Stimulated activated naive CD8-positive, alpha-beta T cell treated with anti-CD3 and anti-CD28 coated beads, Interleukin-15, Interleukin-2, amounts not matched to agents 100 U/mL and 50 U/mL, for 24 hours (primary cell): Measurements from ENCODE around the gene JAKMIP2.

Experiments used
- ATAC-seq: fragments of 150-1000 bp; cut with Tn5 transposase; one replicate; pipeline ENCODE4 v1.10.0; 2021
- DNase-seq: peaks from one replicate; pipeline ENCODE4 v3.0.0; 2021

The JAKMIP2 gene

GRCh38 chr5:147788023-147788422, 5.5 kb upstream of the JAKMIP2 start:
- no peak for ATAC-seq
- no peak for DNase-seq

DNA sequence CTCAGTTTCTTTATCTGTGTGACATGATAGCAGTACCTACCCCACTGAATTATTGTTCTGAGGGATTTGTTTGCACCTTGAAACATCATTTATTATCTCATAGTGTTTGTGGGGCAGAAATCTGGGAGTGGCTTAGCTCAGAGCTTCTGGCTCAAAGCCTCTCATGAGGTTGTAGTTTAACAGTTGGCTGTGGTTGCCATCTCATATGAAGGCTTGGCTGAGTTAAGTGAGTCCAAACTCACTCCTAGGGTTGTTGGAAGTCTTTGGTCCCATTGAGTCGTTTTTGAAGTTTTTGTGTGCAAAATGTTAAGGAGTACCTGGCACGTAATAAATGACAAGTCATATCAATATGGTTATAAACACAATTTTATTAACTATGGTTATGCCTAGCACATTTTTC, 3.6 kb upstream of the JAKMIP2 start:
- no peak for ATAC-seq
- no peak for DNase-seq

DNA sequence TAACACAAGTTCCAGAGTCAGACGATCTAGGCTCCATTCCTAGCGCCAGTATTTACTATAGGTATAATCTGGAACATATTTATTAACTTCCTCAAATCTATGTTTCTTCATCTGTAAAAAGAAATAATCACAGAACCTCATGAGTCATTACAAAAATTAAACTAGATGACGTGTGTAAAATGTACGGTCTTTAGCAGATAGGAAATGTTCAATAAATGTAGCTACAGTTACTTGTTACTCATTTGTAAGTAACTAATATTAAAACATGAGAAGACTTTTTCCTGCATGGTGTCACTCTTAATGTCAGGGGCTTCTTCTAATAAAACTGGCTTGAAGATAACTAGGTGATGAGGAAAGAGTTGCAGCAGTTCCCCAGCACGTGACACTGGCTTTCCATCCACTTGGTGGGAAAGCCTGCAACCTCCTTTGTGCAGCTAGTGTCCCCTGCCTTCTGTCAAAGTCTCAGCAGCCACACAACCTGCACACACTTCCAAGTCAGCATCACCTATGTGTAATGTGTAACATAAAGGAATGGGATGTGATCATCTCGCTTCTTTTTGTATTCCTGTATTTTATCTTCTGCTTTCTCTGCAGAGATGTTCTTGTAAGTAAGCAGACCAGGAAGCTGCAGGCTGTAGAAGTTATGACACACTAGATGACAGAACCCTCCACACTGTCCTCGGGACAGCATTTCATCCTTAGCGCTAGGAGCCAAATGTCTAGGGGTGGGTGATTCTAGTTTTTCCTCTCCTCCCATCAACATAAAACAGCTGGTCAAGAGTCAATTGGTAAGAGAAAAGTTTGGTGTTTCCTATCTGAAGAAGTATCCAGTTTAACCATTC, 1.8 kb upstream of the JAKMIP2 start:
- DNase-seq (no peak), ATAC-seq (no peak)

DNA sequence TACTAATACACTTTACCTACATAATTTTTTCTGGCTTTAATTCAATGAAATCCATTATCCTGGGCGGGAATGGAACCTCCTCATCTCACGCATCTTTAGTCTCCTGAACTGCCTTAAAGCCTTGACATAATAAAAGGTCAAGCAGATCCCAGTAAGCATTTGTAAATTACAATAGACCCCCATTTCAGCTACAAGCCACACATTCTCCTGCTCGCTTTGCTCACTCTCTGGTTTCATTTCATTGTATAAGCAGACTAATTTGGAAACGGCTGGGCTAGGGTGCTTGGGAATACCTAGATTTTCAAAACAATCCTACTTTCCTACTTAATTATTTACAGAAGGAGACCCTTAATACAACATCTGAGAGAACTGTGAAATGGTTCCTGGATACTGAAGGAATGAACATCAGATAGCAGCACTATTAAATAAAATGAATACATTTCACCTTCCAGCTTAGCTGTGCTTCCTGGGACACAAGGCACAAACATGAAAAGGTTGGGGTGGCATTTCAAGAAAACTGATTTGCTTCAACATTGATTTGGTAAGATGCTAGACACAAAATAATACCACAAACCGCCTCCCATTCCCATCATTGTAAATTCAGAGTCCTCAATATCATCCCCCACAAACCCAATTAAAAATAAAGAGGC, 1.5 kb downstream of the JAKMIP2 start:
- ATAC-seq, result no peak
- no peak for DNase-seq

- DNase-seq, result no peak
- ATAC-seq, result no peak
These were observed 2.8 kb downstream of the JAKMIP2 start for GRCh38 chr5:147779694-147780093.

DNA sequence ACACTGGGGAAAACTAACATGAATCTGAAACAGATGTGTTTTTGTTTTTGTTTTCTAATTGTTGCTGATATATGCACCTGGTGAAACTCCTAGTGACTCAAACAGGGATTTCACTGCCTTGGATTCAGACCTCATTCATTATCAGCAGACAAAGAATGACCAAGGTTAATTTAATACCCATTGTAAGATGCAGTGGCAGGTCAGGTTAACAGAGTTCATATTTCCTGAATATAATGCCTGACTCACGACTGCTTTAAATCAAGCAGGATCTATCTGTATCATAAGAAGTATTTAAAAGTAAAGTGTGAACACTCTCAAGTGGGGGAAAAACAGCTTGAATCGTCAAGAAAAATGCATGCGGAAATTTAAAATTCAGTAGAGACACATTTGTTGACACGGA, 5.5 kb downstream of the JAKMIP2 start:
- ATAC-seq (no peak), DNase-seq (no peak)

DNA sequence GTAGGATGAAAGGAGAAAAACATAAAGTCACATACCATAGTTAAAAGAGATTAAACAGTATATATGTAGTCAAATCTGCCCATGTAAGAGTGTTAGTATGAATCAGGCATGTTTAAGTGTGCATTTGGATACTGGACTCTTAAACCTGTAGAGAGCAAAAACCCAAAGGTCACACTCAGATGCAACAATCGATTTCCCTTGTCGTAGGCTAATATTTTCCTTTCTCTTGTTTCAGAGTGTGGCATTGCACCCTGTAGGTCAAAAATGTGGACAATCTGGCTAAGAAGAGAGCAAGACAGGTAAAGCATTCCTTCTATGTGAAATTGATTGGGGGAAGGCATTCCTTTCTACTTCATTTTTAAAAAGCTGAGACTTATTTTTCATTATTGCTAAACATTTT, 8.9 kb downstream of the JAKMIP2 start:
- no peak for ATAC-seq
- no peak for DNase-seq

DNA sequence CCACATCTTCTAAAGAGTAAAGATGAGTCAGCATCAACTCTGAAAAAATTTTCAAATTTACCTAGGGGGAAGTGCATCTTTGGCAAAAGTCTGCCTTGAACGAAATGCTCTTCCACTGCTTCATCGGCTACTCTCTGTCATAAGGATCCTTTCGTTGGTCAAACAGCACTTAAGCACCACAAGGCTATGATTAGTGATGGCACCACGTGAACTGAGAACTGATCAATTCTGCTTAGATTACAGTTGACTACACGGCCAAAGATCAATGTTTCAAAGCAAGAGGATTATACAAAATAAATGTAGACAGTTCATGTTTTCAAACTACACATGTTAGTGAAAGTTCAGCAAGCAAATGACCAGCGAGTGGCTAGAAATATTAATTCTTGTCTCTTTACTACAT, 9.4 kb downstream of the JAKMIP2 start:
- ATAC-seq (no peak), DNase-seq (no peak)

DNA sequence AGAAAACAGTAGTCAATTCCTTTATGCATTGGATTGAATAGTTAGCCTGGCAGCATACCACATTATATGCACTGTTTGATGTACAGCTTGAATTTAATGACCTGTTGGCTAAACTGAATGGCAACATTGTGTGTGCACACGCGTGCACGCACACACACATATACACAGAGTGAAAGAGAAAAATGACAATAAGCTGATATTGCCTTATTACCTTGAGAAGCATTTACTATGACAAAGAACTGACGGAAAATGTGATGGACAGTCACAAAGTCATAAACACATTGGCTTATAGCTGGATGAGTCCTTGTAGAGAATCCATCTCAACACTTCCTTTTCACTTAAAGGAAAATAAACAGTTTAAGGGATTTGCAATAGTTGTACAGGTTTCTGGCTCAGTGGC, 15.5 kb downstream of the JAKMIP2 start:
- DNase-seq (no peak), ATAC-seq (no peak)

- DNase-seq, result no peak
- ATAC-seq, result no peak
These were observed 18.6 kb downstream of the JAKMIP2 start for GRCh38 chr5:147763791-147764525.

GRCh38 chr5:147760086-147760875, 22.2 kb downstream of the JAKMIP2 start:
- DNase-seq (no peak), ATAC-seq (no peak)

DNA sequence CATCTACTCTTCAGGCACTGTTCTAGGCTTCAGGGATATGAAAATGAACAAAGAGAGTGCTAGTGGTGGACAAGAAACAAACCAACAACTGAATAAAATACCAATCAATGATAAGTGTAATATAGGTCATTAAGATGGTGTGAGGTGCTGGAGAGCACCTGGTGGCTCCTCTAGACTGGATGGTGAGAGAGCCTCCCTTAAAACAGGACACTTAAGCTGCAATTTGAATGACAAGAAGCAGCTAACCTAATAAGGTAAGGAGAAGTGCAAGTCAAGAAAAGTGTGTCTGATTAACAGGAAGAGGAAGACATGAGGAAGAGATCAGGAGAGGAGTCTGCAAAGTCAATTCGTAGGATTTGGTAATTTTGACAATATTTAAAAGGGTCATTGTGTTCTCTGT, 23.1 kb downstream of the JAKMIP2 start:
- no peak for ATAC-seq
- no peak for DNase-seq

DNA sequence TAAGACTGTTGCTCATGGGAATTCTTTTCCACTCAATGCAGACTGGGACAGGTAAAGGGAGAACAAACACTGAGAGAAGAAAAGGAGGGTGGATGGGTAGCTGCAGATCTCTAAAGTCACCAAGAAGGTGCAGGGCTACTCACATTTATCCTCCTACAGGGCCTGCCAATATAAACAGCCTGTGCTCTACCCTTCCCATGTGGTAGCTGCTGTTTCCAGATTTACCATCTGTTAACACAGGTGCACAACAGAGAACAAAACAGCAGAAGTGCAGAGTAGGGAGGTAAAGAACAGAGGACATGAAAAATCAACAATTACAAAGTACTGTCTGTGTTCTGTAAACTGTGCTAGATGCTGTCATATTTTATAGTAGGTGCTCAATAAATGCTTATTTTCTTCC, 26.0 kb downstream of the JAKMIP2 start:
- DNase-seq (no peak), ATAC-seq (no peak)

- no peak for ATAC-seq
- DNase-seq, result no peak
These were observed 28.0 kb downstream of the JAKMIP2 start for GRCh38 chr5:147754372-147755122.

DNA sequence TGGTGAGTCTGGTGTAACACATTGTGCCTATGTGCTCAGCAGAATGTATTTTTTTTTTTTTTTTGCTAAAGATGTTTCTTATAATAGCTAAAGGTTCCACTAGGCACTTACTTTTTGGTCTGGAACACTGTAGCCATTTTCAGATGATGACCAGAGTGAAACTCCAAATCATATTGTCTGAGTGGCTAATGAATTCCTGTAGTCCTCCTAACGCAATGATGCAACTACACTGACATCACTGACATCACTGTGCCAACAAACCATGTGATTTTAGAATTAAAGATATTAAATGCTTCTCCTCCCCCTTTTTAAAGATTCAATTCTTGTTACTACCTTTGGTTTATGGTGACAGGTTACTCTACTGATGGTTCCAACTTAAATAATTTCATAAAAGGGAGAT, 28.8 kb downstream of the JAKMIP2 start:
- ATAC-seq (no peak), DNase-seq (no peak)

DNA sequence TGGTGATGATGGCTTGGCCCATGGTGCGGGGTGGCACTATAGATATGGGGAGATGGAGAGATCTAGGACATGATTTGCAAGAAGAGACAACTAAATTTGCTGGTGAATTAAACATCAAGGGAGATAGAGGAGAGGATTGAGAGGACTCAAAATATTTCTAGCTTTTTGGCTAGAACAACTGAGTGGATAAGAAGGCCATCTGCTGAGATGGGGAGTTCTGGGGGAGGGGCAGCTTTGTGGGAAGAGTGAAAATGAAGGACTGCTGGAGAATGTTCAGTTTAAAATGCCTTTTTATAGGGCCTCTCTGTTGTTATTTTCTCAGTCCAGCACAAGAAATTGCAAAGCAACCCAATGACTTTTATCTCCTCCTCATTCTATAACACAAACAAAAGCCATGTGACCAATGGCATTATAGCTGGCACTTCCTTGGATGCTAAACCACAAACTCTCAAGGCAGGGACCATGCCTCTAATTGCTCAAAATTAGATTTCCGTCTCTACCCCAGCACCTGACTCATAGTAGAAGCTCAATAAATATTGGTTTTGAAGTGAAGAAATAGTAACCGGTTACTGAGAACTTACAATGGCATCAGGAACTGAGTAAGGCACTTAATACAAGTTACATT, 29.8 kb downstream of the JAKMIP2 start:
- ATAC-seq (no peak), DNase-seq (no peak)

DNA sequence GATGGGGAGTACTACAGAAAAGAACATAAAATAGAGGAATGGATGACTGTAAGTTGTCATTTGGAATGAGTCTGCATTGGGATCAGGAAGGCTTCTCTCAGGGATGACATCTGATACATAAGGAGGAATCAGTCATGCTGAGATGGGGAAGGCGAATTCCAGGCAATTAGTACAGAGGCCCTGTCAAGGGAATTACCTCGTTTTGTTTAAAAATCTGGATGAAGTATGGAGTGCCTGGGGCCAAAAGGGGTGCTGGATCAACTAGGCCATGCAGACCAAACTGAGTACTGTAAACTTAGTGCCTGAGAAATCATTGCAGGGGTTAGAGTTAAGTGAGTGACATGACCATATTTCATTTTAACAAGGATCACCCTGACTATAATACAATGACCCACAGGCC, 30.5 kb downstream of the JAKMIP2 start:
- DNase-seq (no peak), ATAC-seq (no peak)

DNA sequence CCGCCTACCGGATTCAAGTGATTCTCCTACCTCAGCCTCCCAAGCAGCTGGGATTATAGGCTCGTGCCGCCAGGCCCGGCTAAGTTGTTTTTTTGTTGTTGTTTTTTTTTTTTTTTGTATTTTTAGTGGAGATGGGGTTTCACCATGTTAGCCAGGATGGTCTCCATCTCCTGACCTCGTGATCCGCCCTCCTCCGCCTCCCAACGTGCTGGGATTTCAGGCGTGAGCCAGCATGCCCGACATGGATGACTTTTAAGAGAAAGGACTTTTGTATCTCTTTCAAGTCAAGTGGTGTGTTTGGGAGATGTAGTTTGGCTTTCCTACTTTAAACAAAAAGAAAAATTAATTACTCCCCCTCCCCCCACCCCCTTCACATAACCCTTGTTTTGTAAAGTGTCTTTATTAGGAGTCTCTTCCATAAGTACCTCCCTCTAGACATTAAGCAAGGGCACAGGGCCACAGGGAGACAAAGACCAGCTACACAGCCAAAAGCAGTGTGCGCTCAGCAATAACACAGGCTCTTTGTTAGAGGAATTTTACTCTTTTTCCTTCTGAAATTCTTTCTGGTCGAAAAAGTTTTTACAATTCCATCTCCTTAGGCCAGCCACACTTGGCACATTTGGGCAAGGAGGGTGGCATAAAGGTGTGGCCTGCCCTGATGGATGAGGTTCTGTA, 31.2 kb downstream of the JAKMIP2 start:
- ATAC-seq, result no peak
- no peak for DNase-seq

DNA sequence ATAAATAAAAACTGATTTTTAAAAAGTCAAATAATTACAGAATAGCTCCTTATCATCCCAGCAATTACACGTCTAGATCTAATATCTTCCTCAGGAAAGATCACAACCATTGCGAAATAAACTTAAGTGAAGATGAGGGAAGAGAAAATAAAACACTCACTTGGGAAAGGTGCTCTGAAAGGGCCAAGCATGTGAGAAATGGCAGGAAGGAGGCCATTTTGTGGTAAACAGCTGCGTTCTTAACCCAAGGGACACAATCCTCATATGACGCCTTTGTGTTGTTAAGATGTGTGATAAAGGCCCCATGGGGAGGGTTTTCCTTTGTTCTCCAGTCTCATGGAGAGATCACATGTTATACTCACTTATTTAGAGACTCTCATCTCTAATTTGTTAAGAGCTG, 32.5 kb downstream of the JAKMIP2 start:
- ATAC-seq, result no peak

GRCh38 chr5:147748590-147748989, 33.9 kb downstream of the JAKMIP2 start:
- ATAC-seq (no peak), DNase-seq (no peak)

More for the DNA sequence above, 32.5 kb downstream of the JAKMIP2 start:
- DNase-seq, result no peak

- ATAC-seq (no peak), DNase-seq (no peak)
These were observed 35.5 kb downstream of the JAKMIP2 start for GRCh38 chr5:147746986-147747385.
